Jurkat, Clone E6-1 (cell line): ENCODE data around the gene DDX17.

Experiments used
- DNase-seq: peaks from one replicate; pipeline ENCODE4 v3.0.0-alpha.2; 2011; ENCODE audit warnings: low read depth, low spot score
- H3K4me3 ChIP-seq: 2 replicates; pipeline ENCODE4 v1.5.1; 2011; ENCODE audit warnings: mild to moderate bottlenecking, low read length, control low read depth, moderate library complexity

Gene DDX17

DNA sequence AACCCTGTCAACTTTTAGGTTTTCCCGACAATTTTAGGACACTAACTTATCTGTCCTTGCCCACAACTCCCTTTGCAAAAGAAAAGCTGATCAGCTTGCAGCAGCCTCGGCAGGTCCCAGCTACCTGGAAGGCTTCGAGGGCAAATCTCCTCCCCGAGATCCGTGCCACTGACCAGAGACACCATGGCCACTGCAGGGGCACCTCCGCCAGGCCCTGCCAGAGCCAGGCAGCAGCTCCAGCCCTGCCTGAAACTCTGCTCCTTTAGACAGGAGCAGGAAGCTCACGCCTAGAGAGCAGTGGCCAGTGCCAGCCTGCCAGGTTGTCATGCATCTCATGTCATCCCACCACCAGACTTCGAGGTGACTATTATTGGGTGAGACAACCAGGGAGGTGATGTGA lies 72.2 kb downstream of the DDX17 start:
- no peak for DNase-seq
- no peak overlapping the region for H3K4me3 ChIP-seq
